H1 (cell line): Measurements from ENCODE around the gene SCN2A. TPM values are rescaled to one million over a fixed set of nuclear protein-coding genes. Genes with fewer than 3 reads are reported as not detected.

Experiments
- CTCF ChIA-PET: fragments of 300-600 bp; sonication (Branson Sonifier 250); formaldehyde crosslinking; loops from one replicate; lab custom pipeline; 2021; ENCODE audit not compliant: partially characterized antibody; lab: Charles Lee
- POLR2A ChIA-PET: fragments of 300-600 bp; sonication (Branson Sonifier 250); formaldehyde crosslinking; loops from one replicate; lab custom pipeline; 2021; ENCODE audit warnings: inconsistent platforms; ENCODE audit not compliant: partially characterized antibody; lab: Charles Lee
- DNase-seq, 2 experiments: peaks; one replicate each; pipeline versions ENCODE4 v3.0.0 to v3.0.0-alpha.2; 2010 to 2022; ENCODE audit warnings: low spot score in 2 of 2, low read depth in 1 of 2, mixed read lengths in 1 of 2
- FAIRE-seq: peaks from 2 replicates; lab custom pipeline; 2011; peaks lifted over from hg19 to GRCh38; lab: Jason Lieb, UNC
- H2AFZ ChIP-seq: 2 replicates; pipeline ENCODE4 v1.8.1; 2012; ENCODE audit warnings: low read length, inconsistent platforms
- H2AK5ac ChIP-seq: 2 replicates; pipeline ENCODE4 v1.6.1; 2013; ENCODE audit warnings: low read depth, low read length
- H2BK120ac ChIP-seq: replicated peaks from 2 replicates; pipeline ENCODE3; 2013; ENCODE audit warnings: low read depth, low read length, inconsistent platforms
- H2BK12ac ChIP-seq: 2 replicates; pipeline ENCODE4 v1.6.1; 2013; ENCODE audit warnings: low read depth, low read length
- H2BK15ac ChIP-seq: 2 replicates; pipeline ENCODE4 v1.6.1; 2013; ENCODE audit warnings: low read length
- H2BK20ac ChIP-seq: 2 replicates; pipeline ENCODE4 v1.6.1; 2013; ENCODE audit warnings: low read length
- H2BK5ac ChIP-seq: 2 replicates; pipeline ENCODE4 v1.6.1; 2013; ENCODE audit warnings: low read depth, low read length
- H3K14ac ChIP-seq: 2 replicates; pipeline ENCODE4 v1.6.1; 2013; ENCODE audit warnings: inconsistent platforms; ENCODE audit not compliant: insufficient read length
- H3K18ac ChIP-seq: 2 replicates; pipeline ENCODE4 v1.6.1; 2013; ENCODE audit warnings: low read length; ENCODE audit errors: extremely low read depth
- H3K23ac ChIP-seq: 2 replicates; pipeline ENCODE4 v1.6.1; 2013; ENCODE audit warnings: inconsistent platforms; ENCODE audit not compliant: insufficient read length
- H3K23me2 ChIP-seq: 2 replicates; pipeline ENCODE4 v1.6.1; 2013; ENCODE audit warnings: low read depth, low read length
- H3K27ac ChIP-seq: 2 replicates; pipeline ENCODE4 v1.6.1; 2011; ENCODE audit warnings: low read depth, low read length, inconsistent platforms
- H3K27me3 ChIP-seq, 4 experiments: replicated peaks in 1 of 4; 1 replicate in 1 of 4; 2 replicates in 3 of 4; pipeline versions ENCODE4 v1.6.1 to v1.8.1; 2011 to 2013; ENCODE audit warnings: low read length in 3 of 4, mild to moderate bottlenecking in 3 of 4, inconsistent platforms in 2 of 4, mixed read lengths in 2 of 4, moderate library complexity in 1 of 4; ENCODE audit not compliant: control insufficient read depth in 3 of 4, insufficient read depth in 3 of 4; ENCODE audit errors: extremely low read depth in 1 of 4
- H3K36me3 ChIP-seq, 4 experiments: 2 replicates each; pipeline versions ENCODE4 v1.6.1 to v1.8.1; 2011 to 2013; ENCODE audit warnings: mild to moderate bottlenecking in 4 of 4, low read length in 3 of 4, moderate library complexity in 2 of 4, control low read depth in 1 of 4, inconsistent platforms in 1 of 4; ENCODE audit not compliant: insufficient read depth in 4 of 4, control insufficient read depth in 2 of 4
- H3K4ac ChIP-seq: replicated peaks from 2 replicates; pipeline ENCODE3; 2013; ENCODE audit warnings: low read length, low read depth, mixed read lengths, inconsistent platforms; ENCODE audit not compliant: insufficient read length
- H3K4me1 ChIP-seq, 4 experiments: replicated peaks in 1 of 4; 1 replicate in 1 of 4; 2 replicates in 3 of 4; pipeline versions ENCODE4 v1.6.1 to v1.8.1; 2011 to 2013; ENCODE audit warnings: low read length in 3 of 4, inconsistent platforms in 2 of 4, mixed read lengths in 1 of 4; ENCODE audit not compliant: insufficient read depth in 4 of 4, control insufficient read depth in 3 of 4
- H3K4me2 ChIP-seq, 2 experiments: 2 replicates each; pipeline versions ENCODE4 v1.6.1 to v1.8.1; 2011 to 2013; ENCODE audit warnings: low read depth in 2 of 2, low read length in 2 of 2, control low read depth in 1 of 2, inconsistent platforms in 1 of 2, mild to moderate bottlenecking in 1 of 2; ENCODE audit not compliant: insufficient read depth in 1 of 2
- H3K4me3 ChIP-seq, 4 experiments: fragments of 200-600, 300-600 bp in 1 of 4; sonication (generic), shearing (Covaris generic), sonication (Bioruptor Twin) in 1 of 4; 2 replicates each; pipeline versions ENCODE4 v1.5.1 to v1.8.1; 2011 to 2016; ENCODE audit warnings: low read length in 4 of 4, low read depth in 3 of 4, control low read depth in 2 of 4, inconsistent platforms in 2 of 4, mild to moderate bottlenecking in 2 of 4, mixed read lengths in 1 of 4, moderate library complexity in 1 of 4; ENCODE audit not compliant: insufficient read depth in 2 of 4; ENCODE audit errors: extremely low read depth in 1 of 4
- H3K56ac ChIP-seq: replicated peaks from 2 replicates; pipeline ENCODE3; 2013; ENCODE audit warnings: low read depth, mild to moderate bottlenecking, mixed read lengths, low read length, inconsistent platforms; ENCODE audit not compliant: insufficient read length
- H3K79me1 ChIP-seq: 2 replicates; pipeline ENCODE4 v1.6.1; 2013; ENCODE audit warnings: low read depth, low read length, control low read depth
- H3K79me2 ChIP-seq, 2 experiments: 2 replicates each; pipeline versions ENCODE4 v1.6.1 to v1.8.1; 2012 to 2013; ENCODE audit warnings: low read length in 2 of 2, mild to moderate bottlenecking in 2 of 2, inconsistent platforms in 1 of 2; ENCODE audit not compliant: insufficient read depth in 2 of 2, control insufficient read depth in 1 of 2
- H3K9ac ChIP-seq, 4 experiments: replicated peaks in 1 of 4; 1 replicate in 1 of 4; 2 replicates in 3 of 4; pipeline versions ENCODE4 v1.6.1 to v1.8.1; 2011 to 2013; ENCODE audit warnings: low read depth in 3 of 4, low read length in 3 of 4, control low read depth in 2 of 4, mild to moderate bottlenecking in 2 of 4, moderate library complexity in 2 of 4, inconsistent platforms in 1 of 4; ENCODE audit errors: extremely low read depth in 1 of 4
- H3K9me3 ChIP-seq, 2 experiments: 2 replicates each; pipeline versions ENCODE4 v1.6.1 to v1.8.1; 2012 to 2013; ENCODE audit warnings: mild to moderate bottlenecking in 2 of 2, moderate library complexity in 2 of 2, control low read depth in 1 of 2, inconsistent platforms in 1 of 2, low read depth in 1 of 2, low read length in 1 of 2, mixed read lengths in 1 of 2; ENCODE audit not compliant: insufficient read depth in 2 of 2
- H4K20me1 ChIP-seq, 2 experiments: replicated peaks in 1 of 2; 2 replicates each; pipeline versions ENCODE3 to v1.8.1; 2011 to 2013; ENCODE audit warnings: inconsistent platforms in 2 of 2, low read length in 2 of 2, mild to moderate bottlenecking in 1 of 2; ENCODE audit not compliant: insufficient read depth in 2 of 2, control insufficient read depth in 1 of 2
- H4K5ac ChIP-seq: 2 replicates; pipeline ENCODE4 v1.6.1; 2013; ENCODE audit warnings: low read length, low read depth, mixed read lengths, inconsistent platforms; ENCODE audit not compliant: insufficient read length
- H4K8ac ChIP-seq: 2 replicates; pipeline ENCODE4 v1.8.0; 2013; ENCODE audit warnings: mild to moderate bottlenecking, moderate library complexity, low read length, inconsistent platforms; ENCODE audit not compliant: insufficient read depth; ENCODE audit errors: extremely low read depth
- H4K91ac ChIP-seq: replicated peaks from 2 replicates; pipeline ENCODE3; 2013; ENCODE audit warnings: low read length, mixed read lengths, inconsistent platforms; ENCODE audit not compliant: insufficient read length
- BRCA1 ChIP-seq: IDR thresholded peaks from 2 replicates; pipeline ENCODE4 v1.6.1; 2012; ENCODE audit warnings: low read depth, low read length, improper control_type of control experiment
- CBX5 ChIP-seq: fragments of 300-800, 300-1000 bp; sonication (generic); IDR thresholded peaks from 2 replicates; pipeline ENCODE4 v1.7.1; 2016; ENCODE audit warnings: antibody characterized with exemption, low read length, low read depth
- CBX8 ChIP-seq: fragments of 300-800, 300-1000 bp; sonication (generic); IDR thresholded peaks from 2 replicates; pipeline ENCODE4 v1.7.1; 2016; ENCODE audit warnings: low read depth, low read length, borderline replicate concordance
- POLR2A ChIP-seq, 2 experiments: IDR thresholded peaks; 1 replicate in 1 of 2; 2 replicates in 1 of 2; pipeline ENCODE4 v1.6.1; 2011; ENCODE audit warnings: low read depth in 2 of 2, low read length in 2 of 2, mild to moderate bottlenecking in 2 of 2; ENCODE audit errors: control extremely low read depth in 1 of 2
- WGBS, 2 experiments: shearing (Covaris generic) in 1 of 2; methylation state at CpG; one replicate each; pipeline versions ENCODE4 v1.1.6 to v1.1.7; 2013 to 2015; ENCODE audit warnings: low lambda C conversion rate in 2 of 2, mixed read lengths in 2 of 2, inconsistent platforms in 1 of 2, low coverage in 1 of 2, missing lambda C conversion rate in 1 of 2; ENCODE audit not compliant: insufficient replicate concordance in 2 of 2, insufficient coverage in 1 of 2, insufficient read length in 1 of 2; ENCODE audit errors: extremely low coverage in 1 of 2, missing lambda C conversion rate in 1 of 2; 5-methylcytosine and 5-hydroxymethylcytosine counted together
- polyA plus RNA-seq, 7 experiments: library from polyadenylated mRNA; depleted of rRNA in 3 of 7; stranded (reverse) in 5 of 7; unstranded in 2 of 7; fragments of >200 nt in 5 of 7; fragments of 200-250 nt in 2 of 7; gene quantifications; 1 replicate in 5 of 7; 2 replicates in 1 of 7; 4 replicates in 1 of 7; pipeline versions ENCODE4 v1.2.1 to v1.2.3, GENCODE V29; 2011 to 2013; ENCODE audit warnings: missing spikeins in 2 of 7, mixed read lengths in 2 of 7
- total RNA-seq: library from RNA; stranded (reverse); fragmentation: NEBNext Ultra II Directional; extraction: Animal tissue kit (Norgen Biotek cat#: 25700); gene quantifications from 2 replicates; pipeline ENCODE4 v1.2.1, GENCODE V29; 2021
- TF ChIP-seq, protein P1 (sequence below), 3 experiments: IDR thresholded peaks; 1 replicate in 2 of 3; 2 replicates in 1 of 3; pipeline versions ENCODE4 v1.5.1 to v1.6.1; 2011; ENCODE audit warnings: low read length in 3 of 3, mild to moderate bottlenecking in 3 of 3, inconsistent platforms in 2 of 3, low read depth in 1 of 3, moderate library complexity in 1 of 3; ENCODE audit not compliant: insufficient read depth in 1 of 3; ENCODE audit errors: control extremely low read depth in 1 of 3

Gene SCN2A
- total and polyA plus RNA-seq, 2 of the 8 experiments (the other 6 are each of a cell fraction or from before 2014, with no cell fraction given): 0.18 to 1.1 TPM

DNA sequence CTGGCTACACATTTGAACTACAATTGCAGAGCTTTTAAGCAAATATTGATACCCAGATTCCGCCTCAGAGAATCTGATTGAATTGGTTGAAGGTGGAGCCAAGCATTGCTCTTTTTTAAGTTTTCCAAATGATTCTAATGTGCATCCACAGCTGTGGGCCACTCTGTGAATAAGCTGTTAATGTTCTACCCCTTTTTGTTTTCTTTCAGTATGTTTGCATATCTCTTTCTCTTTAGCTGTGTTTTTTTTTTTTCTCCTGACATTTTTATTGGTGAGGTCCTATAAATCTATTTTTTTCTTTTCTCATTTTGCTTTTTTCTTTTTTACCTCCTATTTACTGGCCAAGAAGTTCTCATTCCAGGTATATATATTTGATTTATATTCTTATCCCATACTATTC is 41.9 kb upstream of the SCN2A start:
- Histone ChIP-seq H3K4me1 (peaks cover 0 to 2% (median 0%) of the 10 kb centered on the region in 4 experiments; a peak in 1 of 7 replicates), H3K23me2 (no peaks in the 10 kb centered on the region), H3K9me3 (no peaks in the 10 kb centered on the region), H3K4me3 (no peak overlapping the region), H3K27ac (no peak overlapping the region), H3K4me2 (no peak overlapping the region), H3K36me3 (no peaks in the 10 kb centered on the region; a peak in 1 of 8 replicates), H2BK15ac (no peak overlapping the region), H4K20me1 (no peaks in the 10 kb centered on the region), H3K79me1 (no peaks in the 10 kb centered on the region), H3K4ac (no peak overlapping the region), H3K18ac (no peak overlapping the region), H3K56ac (no peak overlapping the region), H4K91ac (no peak overlapping the region), H2BK20ac (no peak overlapping the region), H2AFZ (peak overlapping the region; percentile 64; the same call in 1 of the 2 replicates), H3K14ac (no peak overlapping the region), H2BK5ac (no peak overlapping the region), H3K9ac (no peak overlapping the region), H2BK120ac (no peak overlapping the region), H2BK12ac (no peak overlapping the region), H3K79me2 (no peaks in the 10 kb centered on the region), H2AK5ac (no peak overlapping the region), H3K27me3 (no peaks in the 10 kb centered on the region), H3K23ac (no peak overlapping the region), H4K5ac (no peak overlapping the region), H4K8ac (no peak overlapping the region)
- 76% methylated on average over 1 of the region's 1 CpG; no CpG with 5 or more reads in 1 of the 2 experiments for WGBS, 2 experiments
- ChIA-PET POLR2A (no interaction called here), CTCF (interaction anchor here (1.4 to 16.5 kb wide), 3 partner anchors 31 to 182 kb away, joined by 3 to 218 read pairs (median 4); no protein-coding TSS in a partner anchor)
- DNase-seq: no peak
- FAIRE-seq: no peak
- TF ChIP-seq CBX8 (no peak), POLR2A (IDR thresholded peaks at IDR 0.05; ENCODE audit: control extremely low read depth in 1 of 2, low read depth in 2 of 2, low read length in 2 of 2) (no peak), CBX5 (no peak), BRCA1 (no peak)
- TF ChIP-seq, protein P1, sequence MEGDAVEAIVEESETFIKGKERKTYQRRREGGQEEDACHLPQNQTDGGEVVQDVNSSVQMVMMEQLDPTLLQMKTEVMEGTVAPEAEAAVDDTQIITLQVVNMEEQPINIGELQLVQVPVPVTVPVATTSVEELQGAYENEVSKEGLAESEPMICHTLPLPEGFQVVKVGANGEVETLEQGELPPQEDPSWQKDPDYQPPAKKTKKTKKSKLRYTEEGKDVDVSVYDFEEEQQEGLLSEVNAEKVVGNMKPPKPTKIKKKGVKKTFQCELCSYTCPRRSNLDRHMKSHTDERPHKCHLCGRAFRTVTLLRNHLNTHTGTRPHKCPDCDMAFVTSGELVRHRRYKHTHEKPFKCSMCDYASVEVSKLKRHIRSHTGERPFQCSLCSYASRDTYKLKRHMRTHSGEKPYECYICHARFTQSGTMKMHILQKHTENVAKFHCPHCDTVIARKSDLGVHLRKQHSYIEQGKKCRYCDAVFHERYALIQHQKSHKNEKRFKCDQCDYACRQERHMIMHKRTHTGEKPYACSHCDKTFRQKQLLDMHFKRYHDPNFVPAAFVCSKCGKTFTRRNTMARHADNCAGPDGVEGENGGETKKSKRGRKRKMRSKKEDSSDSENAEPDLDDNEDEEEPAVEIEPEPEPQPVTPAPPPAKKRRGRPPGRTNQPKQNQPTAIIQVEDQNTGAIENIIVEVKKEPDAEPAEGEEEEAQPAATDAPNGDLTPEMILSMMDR (IDR thresholded peaks at IDR 0.05; ENCODE audit: control extremely low read depth in 1 of 3, insufficient read depth in 1 of 3, low read depth in 1 of 3, low read length in 3 of 3): no peak
